Osteocyte (in vitro differentiated cells): ENCODE data around the gene TUBE1. TPM values are rescaled to one million over a fixed set of nuclear protein-coding genes. Genes with fewer than 3 reads are reported as not detected.

ENCODE experiments used
- DNase-seq: peaks from one replicate; pipeline ENCODE4 v3.0.0; 2021; ENCODE audit warnings: mixed read lengths; ENCODE audit not compliant: unreplicated experiment; ENCODE audit errors: extremely low spot score
- H3K27ac Mint-ChIP-seq: one replicate; pipeline ENCODE4 v1.8.0; 2021; ENCODE audit warnings: mild to moderate bottlenecking, mixed read lengths; ENCODE audit not compliant: unreplicated experiment
- H3K27me3 Mint-ChIP-seq: one replicate; pipeline ENCODE4 v1.8.0; 2021; ENCODE audit warnings: mixed read lengths; ENCODE audit not compliant: unreplicated experiment
- H3K36me3 Mint-ChIP-seq: one replicate; pipeline ENCODE4 v1.8.0; 2021; ENCODE audit warnings: mixed read lengths; ENCODE audit not compliant: unreplicated experiment
- H3K4me1 Mint-ChIP-seq: one replicate; pipeline ENCODE4 v1.8.0; 2021; ENCODE audit warnings: mixed read lengths; ENCODE audit not compliant: unreplicated experiment
- H3K4me3 Mint-ChIP-seq: one replicate; pipeline ENCODE4 v1.8.0; 2021; ENCODE audit warnings: mild to moderate bottlenecking, moderate library complexity, mixed read lengths; ENCODE audit not compliant: unreplicated experiment
- H3K9me3 Mint-ChIP-seq: one replicate; pipeline ENCODE4 v1.8.0; 2021; ENCODE audit warnings: mixed read lengths; ENCODE audit not compliant: unreplicated experiment
- CTCF ChIP-seq: fragments of 200-600 bp; sonication (generic); IDR thresholded peaks from 2 replicates; pipeline ENCODE4 v1.5.0; 2021; ENCODE audit warnings: antibody characterized with exemption, mild to moderate bottlenecking, moderate library complexity
- total RNA-seq: library from RNA; stranded (reverse); gene quantifications from 2 replicates; pipeline ENCODE4 v1.2.1, GENCODE V29; 2021

TUBE1 gene
- total RNA-seq, 1 donor from 2014 or later, result 27.6 TPM

GRCh38 chr6:112039431-112039770 lies 47.9 kb downstream of the TUBE1 start:
- H3K36me3 Mint-ChIP-seq, result no peaks in the 10 kb centered on the region
- H3K27me3 Mint-ChIP-seq, result no peaks in the 10 kb centered on the region
- H3K4me3 Mint-ChIP-seq, result no peak overlapping the region
- no peak for TF ChIP-seq CTCF
- DNase-seq, result no peak
- no peak overlapping the region for H3K27ac Mint-ChIP-seq
- peaks cover 28% of the 10 kb centered on the region for H3K4me1 Mint-ChIP-seq
- H3K9me3 Mint-ChIP-seq, result no peaks in the 10 kb centered on the region

GRCh38 chr6:112038756-112039430 lies 48.4 kb downstream of the TUBE1 start:
- DNase-seq, result no peak
- H3K4me1 Mint-ChIP-seq, result peaks cover 27% of the 10 kb centered on the region
- peak overlapping the region; percentile 76 for H3K27ac Mint-ChIP-seq
- no peak overlapping the region for H3K4me3 Mint-ChIP-seq
- no peak for TF ChIP-seq CTCF
- H3K9me3 Mint-ChIP-seq, result no peaks in the 10 kb centered on the region
- H3K27me3 Mint-ChIP-seq, result no peaks in the 10 kb centered on the region
- no peaks in the 10 kb centered on the region for H3K36me3 Mint-ChIP-seq

GRCh38 chr6:112038268-112038667 lies 49.0 kb downstream of the TUBE1 start:
- H3K4me1 Mint-ChIP-seq, result peaks cover 25% of the 10 kb centered on the region
- H3K27me3 Mint-ChIP-seq, result no peaks in the 10 kb centered on the region
- no peak overlapping the region for H3K4me3 Mint-ChIP-seq
- no peak for TF ChIP-seq CTCF
- H3K27ac Mint-ChIP-seq, result peak overlapping the region; percentile 76
- no peaks in the 10 kb centered on the region for H3K9me3 Mint-ChIP-seq
- no peak for DNase-seq
- no peaks in the 10 kb centered on the region for H3K36me3 Mint-ChIP-seq

GRCh38 chr6:112037783-112038216 lies 49.5 kb downstream of the TUBE1 start:
- Mint-ChIP-seq H3K27ac (peak overlapping the region; percentile 76), H3K4me3 (no peak overlapping the region), H3K36me3 (no peaks in the 10 kb centered on the region), H3K9me3 (no peaks in the 10 kb centered on the region), H3K27me3 (no peaks in the 10 kb centered on the region), H3K4me1 (peaks cover 24% of the 10 kb centered on the region)
- no peak for TF ChIP-seq CTCF
- peak; percentile 86 for DNase-seq

GRCh38 chr6:112036088-112036637 lies 51.1 kb downstream of the TUBE1 start:
- H3K27me3 Mint-ChIP-seq, result no peaks in the 10 kb centered on the region
- H3K36me3 Mint-ChIP-seq, result no peaks in the 10 kb centered on the region
- H3K27ac Mint-ChIP-seq, result no peak overlapping the region

More at GRCh38 chr6:112036088-112036637, 51.1 kb downstream of the TUBE1 start:
- no peak for TF ChIP-seq CTCF
- Mint-ChIP-seq H3K4me1 (peaks cover 19% of the 10 kb centered on the region), H3K4me3 (no peak overlapping the region), H3K9me3 (no peaks in the 10 kb centered on the region)
- DNase-seq, result no peak
